A549 (cell line): ENCODE results near the gene RBM6. TPM values are rescaled to one million over a fixed set of nuclear protein-coding genes. Genes with fewer than 3 reads are reported as not detected.

ENCODE experiments used
- ATAC-seq, 2 experiments: fragments of 200-7000 bp in 1 of 2; fragments of >200 bp in 1 of 2; cut with Nextera tagmentation in 1 of 2; cut with Tn5 transposase in 1 of 2; 3 replicates each; pipeline versions ENCODE4 v1.8.0 to v1.9.1; 2018 to 2020; ENCODE audit warnings: mild to moderate bottlenecking in 1 of 2, moderate library complexity in 1 of 2
- CTCF ChIA-PET: fragments of 300-600 bp; sonication (Branson Sonifier 250); formaldehyde crosslinking; extraction: SDS; loops from one replicate; lab custom pipeline; 2021; ENCODE audit warnings: antibody characterized with exemption, inconsistent platforms; lab: Yijun Ruan, JAX
- POLR2A ChIA-PET: fragments of 350-600 bp; formaldehyde crosslinking; extraction: SDS; loops from one replicate; lab custom pipeline; 2021; ENCODE audit warnings: antibody characterized with exemption, inconsistent platforms; lab: Yijun Ruan, JAX
- DNase-seq, 2 experiments: peaks; one replicate each; pipeline versions ENCODE4 v3.0.0 to v3.0.0-alpha.2; 2011 to 2016; ENCODE audit warnings: low read depth in 1 of 2, low spot score in 1 of 2
- FAIRE-seq: peaks from 2 replicates; lab custom pipeline; 2011; peaks lifted over from hg19 to GRCh38; lab: Jason Lieb, UNC
- H3K27ac ChIP-seq, 2 experiments: fragments of >200 bp; sonication (Bioruptor Twin); formaldehyde crosslinking; 3 replicates each; pipeline ENCODE4 v1.5.1; 2016 to 2017
- H3K4me1 ChIP-seq: fragments of >200 bp; sonication (Bioruptor Twin); formaldehyde crosslinking; 3 replicates; pipeline ENCODE4 v1.6.1; 2016
- H3K4me2 ChIP-seq: fragments of >200 bp; sonication (Bioruptor Twin); formaldehyde crosslinking; 3 replicates; pipeline ENCODE4 v1.6.1; 2016
- H3K4me3 ChIP-seq: fragments of >200 bp; sonication (Bioruptor Twin); formaldehyde crosslinking; 3 replicates; pipeline ENCODE4 v1.5.1; 2016
- H3K9me3 ChIP-seq: fragments of >200 bp; sonication (Bioruptor Twin); formaldehyde crosslinking; 3 replicates; pipeline ENCODE4 v1.6.1; 2016
- CBX2 ChIP-seq: fragments of 200-600 bp; sonication (generic); IDR thresholded peaks from 2 replicates; pipeline ENCODE4 v1.6.1; 2016; ENCODE audit warnings: low read depth, mild to moderate bottlenecking, borderline replicate concordance
- CHD4 ChIP-seq: fragments of 200-600 bp; sonication (generic); IDR thresholded peaks from 2 replicates; pipeline ENCODE4 v1.6.1; 2016; ENCODE audit warnings: antibody characterized with exemption, mild to moderate bottlenecking, borderline replicate concordance
- FOXS1 ChIP-seq: fragments of 250-450 bp; sonication (Bioruptor Pico); IDR thresholded peaks from 2 replicates; pipeline ENCODE4 v1.5.0; 2020; ENCODE audit warnings: mild to moderate bottlenecking, moderate library complexity
- HEYL ChIP-seq: fragments of 250-450 bp; sonication (Bioruptor Pico); IDR thresholded peaks from 2 replicates; pipeline ENCODE4 v1.8.0; 2021; ENCODE audit warnings: mild to moderate bottlenecking, moderate library complexity
- HMGXB4 ChIP-seq: fragments of 250-450 bp; sonication (Bioruptor Pico); IDR thresholded peaks from 2 replicates; pipeline ENCODE4 v1.5.0; 2021; ENCODE audit warnings: mild to moderate bottlenecking, moderate library complexity, borderline replicate concordance
- HOXA7 ChIP-seq: fragments of 250-450 bp; sonication (Bioruptor Pico); IDR thresholded peaks from 2 replicates; pipeline ENCODE4 v1.5.0; 2020; ENCODE audit warnings: mild to moderate bottlenecking, moderate library complexity
- JUNB ChIP-seq: fragments of >200 bp; sonication (Bioruptor Twin); formaldehyde crosslinking; IDR thresholded peaks from 2 replicates; pipeline ENCODE4 v1.6.1; 2016
- KDM1A ChIP-seq: fragments of 200-600 bp; sonication (generic); IDR thresholded peaks from 2 replicates; pipeline ENCODE4 v1.6.1; 2016; ENCODE audit warnings: low read depth, mild to moderate bottlenecking
- MAFK ChIP-seq: fragments of 450-650 bp; IDR thresholded peaks from 2 replicates; pipeline ENCODE4 v1.6.1; 2014; ENCODE audit not compliant: partially characterized antibody
- MAZ ChIP-seq: fragments of 150-350 bp; IDR thresholded peaks from 2 replicates; pipeline ENCODE4 v1.6.1; 2014; ENCODE audit warnings: antibody characterized with exemption, low read depth, low read length, borderline replicate concordance
- NFE2L2 ChIP-seq: fragments of 150-350 bp; conservative IDR thresholded peaks from 2 replicates; pipeline ENCODE4 v1.6.1; 2014; ENCODE audit warnings: low read length
- NPAS2 ChIP-seq: fragments of 250-450 bp; sonication (Bioruptor Pico); IDR thresholded peaks from 2 replicates; pipeline ENCODE4 v1.8.0; 2022; ENCODE audit warnings: mild to moderate bottlenecking, moderate library complexity, borderline replicate concordance
- NR3C1 ChIP-seq: fragments of >200 bp; sonication (Bioruptor Twin); formaldehyde crosslinking; IDR thresholded peaks from 3 replicates; pipeline ENCODE4 v1.6.1; 2017
- PHF8 ChIP-seq: fragments of 200-600 bp; sonication (generic); IDR thresholded peaks from 2 replicates; pipeline ENCODE4 v1.6.1; 2016; ENCODE audit warnings: low read depth, mild to moderate bottlenecking, antibody characterized with exemption, moderate library complexity, borderline replicate concordance
- POLR2A ChIP-seq: IDR thresholded peaks from 2 replicates; pipeline ENCODE4 v1.6.1; 2012; ENCODE audit warnings: mild to moderate bottlenecking, low read length
- RAD21 ChIP-seq, 2 experiments: fragments of >200 bp in 1 of 2; sonication (Bioruptor Twin) in 1 of 2; formaldehyde crosslinking in 1 of 2; IDR thresholded peaks in 1 of 2; conservative IDR thresholded peaks in 1 of 2; 2 replicates in 1 of 2; 3 replicates in 1 of 2; pipeline ENCODE4 v1.6.1; 2012 to 2018; ENCODE audit warnings: inconsistent platforms in 1 of 2
- REST ChIP-seq: fragments of 200-600 bp; sonication (generic); IDR thresholded peaks from 2 replicates; pipeline ENCODE4 v1.6.1; 2016; ENCODE audit warnings: antibody characterized with exemption, mild to moderate bottlenecking, moderate library complexity
- SMC3 ChIP-seq: fragments of >200 bp; sonication (Bioruptor Twin); formaldehyde crosslinking; IDR thresholded peaks from 3 replicates; pipeline ENCODE4 v1.6.1; 2018; ENCODE audit warnings: inconsistent platforms
- ZC3H11A ChIP-seq: fragments of 450-650 bp; IDR thresholded peaks from 2 replicates; pipeline ENCODE4 v1.6.1; 2014; ENCODE audit warnings: antibody characterized with exemption, mild to moderate bottlenecking
- ZNF302 ChIP-seq: fragments of 250-450 bp; sonication (Bioruptor Pico); IDR thresholded peaks from 2 replicates; pipeline ENCODE4 v1.9.0; 2021; ENCODE audit warnings: inconsistent platforms, mild to moderate bottlenecking, moderate library complexity
- WGBS: methylation state at CpG from one replicate; pipeline ENCODE4 v1.1.6; 2017; ENCODE audit errors: missing lambda C conversion rate; 5-methylcytosine and 5-hydroxymethylcytosine counted together
- polyA plus RNA-seq, 4 experiments: library from polyadenylated mRNA; depleted of rRNA in 3 of 4; stranded (reverse); fragments of >200 nt; fragmentation: RNase III in 1 of 4; extraction: RNeasy Plus Mini Kit Qiagen cat#74134 plus additional on column Dnase treatment in 1 of 4; gene quantifications; 2 replicates in 3 of 4; 3 replicates in 1 of 4; pipeline ENCODE4 v1.2.3, GENCODE V29; 2011 to 2017
- TF ChIP-seq, protein P1 (sequence below): fragments of >200 bp; sonication (Bioruptor Twin); formaldehyde crosslinking; IDR thresholded peaks from 3 replicates; pipeline ENCODE4 v1.5.1; 2016
- TF ChIP-seq, protein P2 (sequence below): fragments of >200 bp; sonication (Bioruptor Twin); formaldehyde crosslinking; IDR thresholded peaks from 2 replicates; pipeline ENCODE4 v1.6.1; 2016

Gene RBM6
- polyA plus RNA-seq, 2 of the 4 experiments (the other 2 are of a cell fraction), result 40.4 to 44.2 TPM

DNA sequence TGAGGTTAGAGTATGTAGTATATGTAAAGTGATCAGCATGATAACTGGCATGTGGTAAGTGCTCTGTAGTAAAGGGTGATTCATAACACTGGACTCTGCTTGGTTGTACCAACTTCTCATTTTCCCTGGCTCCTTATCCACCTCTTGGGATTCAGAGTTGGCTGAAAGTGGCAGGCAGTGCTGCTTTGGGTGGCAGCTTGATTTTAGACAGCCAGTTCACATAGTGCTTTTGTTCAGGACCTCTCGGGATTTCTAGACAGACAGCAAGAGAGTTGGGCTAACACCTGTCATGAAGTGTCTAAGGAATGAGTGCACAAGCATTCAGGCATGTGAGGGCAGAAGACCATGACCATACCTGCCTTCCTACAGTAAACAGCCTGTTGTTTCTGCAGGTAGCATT lies 69.0 kb downstream of the RBM6 start:
- ChIA-PET POLR2A (no interaction called here), CTCF (no interaction called here)
- Histone ChIP-seq H3K27ac (no peak overlapping the region), H3K4me2 (no peak overlapping the region), H3K4me1 (no peaks in the 10 kb centered on the region), H3K4me3 (no peak overlapping the region), H3K9me3 (no peaks in the 10 kb centered on the region)
- ATAC-seq, result peak in 1 of 2 experiments; percentile 58; a peak in 3 of 6 replicates
- TF ChIP-seq POLR2A (no peak), SMC3 (no peak), MAFK (no peak), HEYL (CRISPR knock-in tag) (no peak), REST (no peak), PHF8 (no peak), KDM1A (no peak), HOXA7 (no peak), RAD21 (conservative IDR thresholded peaks at IDR 0.05 in 1 of 2, IDR thresholded peaks at IDR 0.05 in 1 of 2) (no peak), CBX2 (no peak)
- TF ChIP-seq, protein P1, sequence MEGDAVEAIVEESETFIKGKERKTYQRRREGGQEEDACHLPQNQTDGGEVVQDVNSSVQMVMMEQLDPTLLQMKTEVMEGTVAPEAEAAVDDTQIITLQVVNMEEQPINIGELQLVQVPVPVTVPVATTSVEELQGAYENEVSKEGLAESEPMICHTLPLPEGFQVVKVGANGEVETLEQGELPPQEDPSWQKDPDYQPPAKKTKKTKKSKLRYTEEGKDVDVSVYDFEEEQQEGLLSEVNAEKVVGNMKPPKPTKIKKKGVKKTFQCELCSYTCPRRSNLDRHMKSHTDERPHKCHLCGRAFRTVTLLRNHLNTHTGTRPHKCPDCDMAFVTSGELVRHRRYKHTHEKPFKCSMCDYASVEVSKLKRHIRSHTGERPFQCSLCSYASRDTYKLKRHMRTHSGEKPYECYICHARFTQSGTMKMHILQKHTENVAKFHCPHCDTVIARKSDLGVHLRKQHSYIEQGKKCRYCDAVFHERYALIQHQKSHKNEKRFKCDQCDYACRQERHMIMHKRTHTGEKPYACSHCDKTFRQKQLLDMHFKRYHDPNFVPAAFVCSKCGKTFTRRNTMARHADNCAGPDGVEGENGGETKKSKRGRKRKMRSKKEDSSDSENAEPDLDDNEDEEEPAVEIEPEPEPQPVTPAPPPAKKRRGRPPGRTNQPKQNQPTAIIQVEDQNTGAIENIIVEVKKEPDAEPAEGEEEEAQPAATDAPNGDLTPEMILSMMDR, result no peak
- peak in 1 of 2 experiments; percentile 4 for DNase-seq
- FAIRE-seq, result no peak
- 67% methylated on average over 1 of the region's 1 CpG for WGBS

GRCh38 chr3:50010959-50011358 lies 71.0 kb downstream of the RBM6 start:
- ATAC-seq (peak in 1 of 2 experiments; percentile 41; a peak in 1 of 6 replicates), DNase-seq (no peak), FAIRE-seq (no peak)
- Histone ChIP-seq H3K4me2 (no peak overlapping the region), H3K4me3 (no peak overlapping the region), H3K4me1 (no peaks in the 10 kb centered on the region), H3K27ac (no peak overlapping the region), H3K9me3 (no peaks in the 10 kb centered on the region)
- TF ChIP-seq NPAS2, result no peak
- TF ChIP-seq, protein P1, result no peak
- TF ChIP-seq NFE2L2, result no peak
- no peak for TF ChIP-seq CHD4
- TF ChIP-seq HMGXB4 (CRISPR knock-in tag), result no peak
- no peak for TF ChIP-seq ZNF302 (CRISPR knock-in tag)
- TF ChIP-seq ZC3H11A, result no peak
- no peak for TF ChIP-seq JUNB
- TF ChIP-seq, protein P2, sequence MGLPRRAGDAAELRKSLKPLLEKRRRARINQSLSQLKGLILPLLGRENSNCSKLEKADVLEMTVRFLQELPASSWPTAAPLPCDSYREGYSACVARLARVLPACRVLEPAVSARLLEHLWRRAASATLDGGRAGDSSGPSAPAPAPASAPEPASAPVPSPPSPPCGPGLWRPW, result no peak
- no peak for TF ChIP-seq MAZ
- no peak for TF ChIP-seq FOXS1
- no peak for TF ChIP-seq NR3C1
- 79% methylated on average over 1 of the region's 1 CpG for WGBS
- ChIA-PET CTCF (interaction anchor here (0.6 to 1.7 kb wide), 2 partner anchors 16 to 17 kb away, joined by 3 to 4 read pairs; no protein-coding TSS in a partner anchor), POLR2A (no interaction called here)
